NCI-H510A treated with DMSO at 0.1 percent for 48 hours (cell line): Measurements from ENCODE around the gene TEPSIN.

Experiments used
- DNase-seq: peaks from one replicate; lab custom pipeline; 2025; lab: John Stamatoyannopoulos, UW

Gene TEPSIN

GRCh38 chr17:81238815-81239713, at the start of gene TEPSIN, which contains the start of gene NDUFAF8:
Gene TEPSIN (minus strand): TSS chr17:81239055. CDS start chr17:81239033, 22 bp downstream.
Gene NDUFAF8 (plus strand): TSS chr17:81239318. CDS start chr17:81239364, 46 bp downstream.
- peak; percentile 97 for DNase-seq

GRCh38 chr17:81287741-81288430, 49.0 kb upstream of the TEPSIN start:
- no peak for DNase-seq

- no peak for DNase-seq
Observed at GRCh38 chr17:81287152-81287551, 48.3 kb upstream of the TEPSIN start.

- no peak for DNase-seq
Observed at GRCh38 chr17:81286491-81287145, 47.8 kb upstream of the TEPSIN start.

GRCh38 chr17:81285894-81286293, 47.0 kb upstream of the TEPSIN start:
- DNase-seq, result no peak

GRCh38 chr17:81285179-81285878, 46.5 kb upstream of the TEPSIN start:
- DNase-seq, result no peak

GRCh38 chr17:81282876-81283275, 44.0 kb upstream of the TEPSIN start:
- no peak for DNase-seq

GRCh38 chr17:81282141-81282540, 43.3 kb upstream of the TEPSIN start:
- no peak for DNase-seq

- DNase-seq, result no peak
Observed at GRCh38 chr17:81280571-81280970, 41.7 kb upstream of the TEPSIN start.

GRCh38 chr17:81279278-81280275, 40.7 kb upstream of the TEPSIN start:
- no peak for DNase-seq

- no peak for DNase-seq
Observed at GRCh38 chr17:81278831-81279230, 40.0 kb upstream of the TEPSIN start.

- no peak for DNase-seq
Observed at GRCh38 chr17:81277946-81278693, 39.3 kb upstream of the TEPSIN start.

GRCh38 chr17:81277421-81277820, 38.6 kb upstream of the TEPSIN start:
- DNase-seq, result peak; percentile 39

GRCh38 chr17:81276781-81277180, 37.9 kb upstream of the TEPSIN start:
- DNase-seq, result no peak

GRCh38 chr17:81274471-81274855, 35.6 kb upstream of the TEPSIN start:
- DNase-seq, result no peak

- DNase-seq, result no peak
Observed at GRCh38 chr17:81273698-81274470, 35.0 kb upstream of the TEPSIN start.

GRCh38 chr17:81272616-81273015, 33.8 kb upstream of the TEPSIN start:
- no peak for DNase-seq

- no peak for DNase-seq
Observed at GRCh38 chr17:81271226-81271625, 32.4 kb upstream of the TEPSIN start.

GRCh38 chr17:81270279-81270678, 31.4 kb upstream of the TEPSIN start:
- DNase-seq, result no peak
